HG03064 (cell line): Measurements from ENCODE around the gene SQSTM1.
"Not testable (repeated sequence)": the region's sequence is repeated elsewhere in the genome, so short reads cannot be mapped to it uniquely, and the experiment has no call there.

Experiments used
- ATAC-seq: cut with Tn5 transposase; IDR thresholded peaks from one replicate; pipeline ENCODE4 v1.9.1; 2021; ENCODE audit warnings: low read depth; ENCODE audit not compliant: unreplicated experiment

SQSTM1 gene

GRCh38 chr5:179820483-179821297, at the start of gene SQSTM1:
Gene SQSTM1 (plus strand): TSS chr5:179820905. CDS start chr5:179820937, 32 bp downstream.
- peak; percentile 41 for ATAC-seq

DNA sequence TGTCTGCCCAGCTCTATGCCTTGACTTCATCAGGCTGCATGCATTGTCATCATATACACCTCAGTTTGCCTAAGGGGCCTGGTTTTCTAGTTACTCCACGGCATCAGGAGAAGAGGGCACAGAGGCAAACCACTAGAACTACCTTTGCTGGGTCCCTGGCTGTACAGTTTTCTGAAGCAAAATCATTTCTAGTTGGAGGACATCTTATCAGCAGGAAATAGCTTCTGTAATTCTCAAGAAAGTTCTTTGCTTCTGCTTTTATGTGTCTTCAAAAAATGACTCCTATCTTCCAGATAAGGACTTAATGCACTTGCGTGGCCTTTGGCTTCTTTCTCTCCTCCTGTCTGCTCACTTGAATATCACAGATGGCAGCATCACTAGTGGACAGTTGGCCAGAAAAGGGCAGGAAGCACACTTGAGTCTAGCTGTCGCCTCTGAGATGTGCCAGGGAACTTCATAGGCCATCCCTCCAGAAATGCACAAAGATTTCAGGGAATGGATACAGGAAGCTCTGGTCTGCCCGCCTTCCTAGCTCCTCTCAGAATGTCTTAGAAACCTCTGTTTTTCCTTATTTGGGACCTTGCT, 49.3 kb upstream of the SQSTM1 start:
- no peak for ATAC-seq

DNA sequence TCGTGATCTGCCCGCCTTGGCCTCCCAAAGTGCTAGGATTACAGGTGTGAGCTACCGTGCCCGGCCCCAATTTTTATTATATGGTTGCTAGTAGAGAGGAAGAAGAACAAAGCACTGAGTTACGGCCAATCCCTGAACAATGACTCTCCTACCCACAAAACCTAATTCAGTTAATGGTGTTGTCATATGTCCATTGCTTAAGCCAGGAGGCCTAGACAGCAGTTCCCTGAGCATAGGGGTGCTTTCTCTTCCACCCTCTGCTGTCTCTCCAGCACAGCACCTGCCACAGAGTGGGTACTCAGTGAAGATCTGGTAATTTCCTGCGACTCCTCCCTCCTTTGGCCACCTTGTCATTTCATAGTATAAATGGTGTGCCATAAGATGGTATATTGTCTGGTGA, 48.4 kb upstream of the SQSTM1 start:
- no peak for ATAC-seq

- ATAC-seq, result no peak
Observed at GRCh38 chr5:179773686-179774040, 47.0 kb upstream of the SQSTM1 start.

GRCh38 chr5:179774442-179774841, 46.3 kb upstream of the SQSTM1 start:
- ATAC-seq, result no peak

DNA sequence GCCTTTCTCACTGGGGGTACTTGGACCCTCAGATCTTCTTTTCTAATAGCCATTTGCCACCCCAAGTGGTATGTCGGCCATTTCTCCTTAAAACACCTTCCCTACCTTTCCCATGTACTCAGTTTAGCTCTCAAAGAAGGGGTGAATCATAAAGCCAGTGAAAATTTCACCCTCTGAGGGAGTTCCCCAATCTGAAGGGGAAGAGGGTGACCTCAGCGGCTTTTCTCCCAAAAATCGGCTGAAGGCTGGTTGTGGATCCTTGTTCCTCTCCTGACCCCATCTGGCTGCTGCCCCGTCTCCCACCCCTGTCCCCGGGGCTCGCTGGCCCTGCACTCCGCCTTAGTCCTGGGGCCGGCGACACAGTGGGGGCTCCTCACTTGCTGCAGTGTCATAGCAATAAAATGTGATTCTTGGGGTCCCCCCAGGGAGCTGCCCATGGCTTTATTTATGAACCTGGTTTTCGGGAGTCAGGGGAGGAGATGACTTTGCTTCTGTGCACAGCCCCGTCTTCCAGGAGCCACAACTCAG, 44.2 kb upstream of the SQSTM1 start:
- ATAC-seq, result no peak

- ATAC-seq, result no peak
Observed at GRCh38 chr5:179777456-179777855, 43.2 kb upstream of the SQSTM1 start.

- no peak for ATAC-seq
Observed at GRCh38 chr5:179777909-179778308, 42.8 kb upstream of the SQSTM1 start.

DNA sequence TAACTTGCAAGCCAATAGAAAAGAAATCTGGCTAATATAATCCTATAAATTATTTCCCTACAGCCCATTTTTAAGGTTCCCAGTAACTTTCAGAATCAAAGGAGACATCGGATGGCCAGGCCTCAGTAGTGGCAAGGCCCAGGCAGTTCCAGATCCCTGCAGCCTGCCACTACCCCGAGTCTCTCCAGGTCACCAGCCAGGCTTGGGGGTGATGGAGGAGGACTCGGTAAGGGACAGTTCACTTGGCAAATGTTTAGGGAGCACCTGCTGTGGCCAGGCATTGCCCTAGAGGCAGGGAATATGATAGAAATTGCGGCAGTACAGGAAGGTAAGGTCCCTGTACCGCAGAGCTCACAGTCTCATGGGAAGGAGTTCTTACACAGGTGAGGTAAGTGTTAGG, 42.1 kb upstream of the SQSTM1 start:
- ATAC-seq, result no peak

DNA sequence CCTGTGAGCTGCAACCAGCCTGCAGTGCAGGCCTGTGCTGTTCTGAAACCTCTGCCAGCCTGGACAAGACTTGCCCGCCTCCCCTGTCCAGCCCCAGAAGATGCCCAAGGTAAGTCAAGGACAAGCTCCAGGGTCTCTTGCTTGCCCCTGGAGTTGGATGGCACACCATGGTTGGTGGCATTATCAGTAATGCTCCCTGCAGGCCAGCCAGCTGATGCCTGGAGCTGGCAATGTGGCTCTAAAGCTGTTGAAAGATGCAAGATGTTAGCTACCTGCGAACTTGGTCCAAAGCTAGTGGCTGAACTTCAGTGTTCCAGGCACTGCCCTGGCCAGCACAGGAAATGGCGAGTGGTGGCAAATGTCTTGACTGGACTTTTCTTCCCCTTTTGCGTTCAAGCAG, 40.9 kb upstream of the SQSTM1 start:
- no peak for ATAC-seq

- ATAC-seq, result no peak
Observed at GRCh38 chr5:179780362-179780761, 40.3 kb upstream of the SQSTM1 start.

DNA sequence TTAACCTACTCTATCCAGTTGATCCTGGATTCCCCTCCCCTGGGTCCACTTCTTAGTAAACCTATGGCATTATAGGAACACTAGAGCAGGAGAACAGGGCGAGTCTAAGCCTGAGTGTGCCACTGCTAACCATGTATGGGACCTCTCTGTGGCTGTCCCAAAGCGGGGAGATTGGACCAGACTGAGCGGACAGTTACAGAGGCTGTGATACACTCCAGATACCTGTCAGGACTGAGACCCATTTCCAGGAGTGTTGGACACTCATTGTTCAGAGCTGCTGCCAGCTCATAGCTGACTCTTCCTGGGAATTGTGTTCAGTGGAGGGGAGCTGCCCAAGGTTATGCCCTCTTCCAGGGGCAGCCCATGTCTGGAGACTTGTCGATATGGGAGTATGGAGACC, 38.9 kb upstream of the SQSTM1 start:
- no peak for ATAC-seq

- ATAC-seq, result no peak
Observed at GRCh38 chr5:179783128-179783527, 37.6 kb upstream of the SQSTM1 start.

- ATAC-seq, result no peak
Observed at GRCh38 chr5:179786861-179787260, 33.8 kb upstream of the SQSTM1 start.

DNA sequence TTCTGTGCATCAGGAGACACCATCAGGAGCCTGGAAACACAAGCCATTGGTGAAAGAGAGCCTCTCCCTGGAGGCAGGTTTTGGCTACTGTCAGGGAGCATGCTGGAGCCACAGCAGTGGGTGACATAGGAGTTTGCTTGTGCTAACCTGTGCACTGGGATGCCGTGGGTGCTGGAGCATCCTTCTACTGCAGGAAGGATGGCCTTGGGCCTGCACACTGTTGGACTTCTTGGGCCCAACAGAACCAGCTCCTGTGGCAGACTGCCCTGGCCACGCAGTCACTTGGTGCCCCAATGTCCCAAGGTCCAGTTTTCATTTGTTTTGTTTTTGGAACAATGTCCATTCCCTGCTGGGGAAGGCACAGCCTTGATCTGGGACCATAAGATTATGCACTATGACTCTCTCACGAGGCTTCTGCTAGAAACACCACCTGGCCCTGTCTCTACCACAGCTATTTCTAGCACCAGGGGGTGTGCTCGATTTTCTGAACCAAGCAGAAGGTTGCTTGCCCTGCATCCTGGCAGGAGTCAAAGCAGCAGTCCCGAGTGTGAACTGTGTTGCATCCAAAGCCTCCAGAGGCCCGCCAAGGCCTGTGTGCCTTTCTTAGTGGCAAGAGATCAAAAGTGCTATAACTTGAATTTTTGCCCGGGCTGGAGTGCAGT, 32.4 kb upstream of the SQSTM1 start:
- no peak for ATAC-seq

DNA sequence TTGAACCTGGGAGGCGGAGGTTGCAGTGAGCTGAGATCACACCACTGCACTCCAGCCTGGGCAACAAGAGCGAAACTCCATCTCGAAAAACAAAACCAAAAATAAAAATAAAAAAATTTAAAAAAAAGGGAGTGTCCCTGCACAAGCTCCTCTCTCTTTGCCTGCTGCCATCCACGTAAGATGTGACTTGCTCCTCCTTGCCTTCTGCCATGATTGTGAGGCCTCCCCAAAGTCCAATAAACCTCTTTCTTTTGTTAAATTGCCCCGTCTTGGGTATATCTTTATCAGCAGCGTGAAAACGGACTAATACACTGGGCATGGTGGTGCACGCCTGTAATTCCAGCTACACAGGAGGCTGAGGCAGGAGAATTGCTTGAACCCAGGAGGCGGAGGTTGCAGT, 31.4 kb upstream of the SQSTM1 start:
- ATAC-seq, result not testable (repeated sequence)

GRCh38 chr5:179791881-179792611, 28.7 kb upstream of the SQSTM1 start:
- no peak for ATAC-seq

DNA sequence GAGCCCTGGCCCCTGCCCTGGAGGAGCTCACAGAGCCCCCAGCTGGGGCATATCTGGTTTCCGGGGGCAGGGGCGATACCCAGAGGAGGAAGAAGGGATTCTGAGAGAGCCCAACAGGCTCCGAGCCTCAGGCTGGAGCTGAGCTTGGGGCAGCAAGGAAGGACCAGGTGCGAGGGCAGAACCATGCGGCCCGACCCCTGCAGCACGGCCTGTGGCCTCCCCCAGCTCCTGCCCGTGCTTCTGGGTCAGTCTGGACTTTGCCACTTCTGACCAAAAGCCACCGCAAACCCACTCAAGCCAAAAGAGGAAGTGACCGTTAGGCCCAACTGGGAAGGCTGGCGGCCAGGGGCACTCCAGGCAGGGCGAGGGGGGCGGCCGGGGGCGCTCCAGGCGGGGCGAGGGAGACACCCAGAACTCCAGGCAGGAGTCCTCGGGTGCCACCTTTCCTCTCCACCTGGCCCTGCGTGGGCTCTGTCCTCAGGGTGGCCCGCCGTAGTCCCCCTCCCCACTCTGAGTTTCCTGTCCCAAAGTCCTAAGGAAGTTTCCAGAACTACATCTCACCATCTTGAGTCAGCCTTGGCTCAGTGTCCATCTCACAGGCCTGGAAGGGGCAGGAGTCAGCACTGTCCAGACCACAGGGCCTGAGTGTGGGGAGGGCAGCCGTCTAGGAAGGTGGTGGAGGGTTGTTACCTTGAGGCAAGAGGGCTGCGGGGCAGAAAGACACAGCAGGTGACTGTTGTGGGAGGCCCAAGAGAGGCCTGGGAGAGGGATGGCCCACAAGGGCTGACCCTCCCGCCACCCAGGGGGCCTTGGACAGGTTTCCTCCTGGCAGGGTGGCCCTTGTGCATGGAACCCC, 27.9 kb upstream of the SQSTM1 start:
- ATAC-seq, result no peak

GRCh38 chr5:179793468-179794139, 27.1 kb upstream of the SQSTM1 start, which contains the start of gene LTC4S:
Gene LTC4S (plus strand): TSS chr5:179793986. CDS start chr5:179794081, 95 bp downstream.
- ATAC-seq, result no peak
